GM18507 (cell line): Measurements from ENCODE around the gene USP27X.
A peak's percentile ranks its signal among the peaks of the same experiment; 100 is the strongest.

Experiments used
- DNase-seq: peaks from one replicate; pipeline ENCODE4 v3.0.0; 2011; ENCODE audit warnings: low read depth; ENCODE audit not compliant: insufficient read length; ENCODE audit errors: extremely low spot score
- FAIRE-seq: peaks from 2 replicates; lab custom pipeline; 2011; peaks lifted over from hg19 to GRCh38; lab: Jason Lieb, UNC

The USP27X gene

DNA sequence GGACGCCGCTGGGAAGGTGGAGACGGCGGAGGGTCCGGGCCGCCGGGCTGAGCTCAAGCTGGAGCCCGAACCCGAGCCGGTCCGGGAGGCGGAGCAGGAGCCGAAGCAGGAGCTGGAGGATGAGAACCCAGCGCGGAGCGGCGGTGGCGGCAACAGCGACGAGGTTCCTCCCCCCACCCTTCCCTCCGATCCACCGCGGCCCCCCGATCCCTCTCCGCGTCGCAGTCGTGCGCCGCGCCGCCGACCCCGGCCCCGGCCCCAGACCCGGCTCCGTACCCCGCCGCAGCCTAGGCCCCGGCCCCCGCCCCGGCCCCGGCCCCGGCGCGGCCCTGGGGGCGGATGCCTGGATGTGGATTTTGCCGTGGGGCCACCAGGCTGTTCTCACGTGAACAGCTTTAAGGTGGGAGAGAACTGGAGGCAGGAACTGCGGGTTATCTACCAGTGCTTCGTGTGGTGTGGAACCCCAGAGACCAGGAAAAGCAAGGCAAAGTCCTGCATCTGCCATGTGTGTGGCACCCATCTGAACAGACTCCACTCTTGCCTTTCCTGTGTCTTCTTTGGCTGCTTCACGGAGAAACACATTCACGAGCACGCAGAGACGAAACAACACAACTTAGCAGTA lies 483 bp downstream of the USP27X start:
- no peak for DNase-seq
- FAIRE-seq = no peak

DNA sequence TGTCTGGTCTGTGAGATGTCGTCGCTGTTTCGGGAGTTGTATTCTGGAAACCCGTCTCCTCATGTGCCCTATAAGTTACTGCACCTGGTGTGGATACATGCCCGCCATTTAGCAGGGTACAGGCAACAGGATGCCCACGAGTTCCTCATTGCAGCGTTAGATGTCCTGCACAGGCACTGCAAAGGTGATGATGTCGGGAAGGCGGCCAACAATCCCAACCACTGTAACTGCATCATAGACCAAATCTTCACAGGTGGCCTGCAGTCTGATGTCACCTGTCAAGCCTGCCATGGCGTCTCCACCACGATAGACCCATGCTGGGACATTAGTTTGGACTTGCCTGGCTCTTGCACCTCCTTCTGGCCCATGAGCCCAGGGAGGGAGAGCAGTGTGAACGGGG lies 1.4 kb downstream of the USP27X start:
- FAIRE-seq = no peak
- no peak for DNase-seq

DNA sequence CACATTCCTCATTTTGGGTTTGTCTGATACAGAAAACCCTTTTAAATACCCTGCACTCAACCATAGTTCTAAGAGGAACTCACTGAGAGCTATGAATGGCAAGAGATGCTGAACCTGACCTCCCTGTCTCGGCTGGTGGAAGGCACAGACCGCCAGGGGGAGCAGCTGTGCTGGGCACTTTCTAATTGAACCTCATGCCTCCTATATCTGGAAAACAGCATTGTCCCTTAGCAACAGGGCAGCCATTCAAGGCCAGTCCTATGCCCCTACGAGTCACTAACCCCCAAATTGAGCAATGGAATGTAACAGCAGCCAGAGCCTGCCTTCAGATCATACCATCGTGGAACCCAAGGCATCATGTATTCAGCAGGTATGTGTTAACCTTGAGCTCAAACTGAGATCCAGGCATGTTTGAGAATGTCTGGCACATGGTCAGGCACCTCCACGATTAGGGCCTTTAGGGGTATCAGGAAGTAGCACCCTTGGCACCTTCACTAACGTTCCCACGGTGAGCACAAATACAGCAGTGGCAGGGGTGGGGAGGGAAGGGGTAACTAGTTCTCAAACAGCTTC lies 5.1 kb downstream of the USP27X start:
- peak; percentile 81 for FAIRE-seq
- no peak for DNase-seq

DNA sequence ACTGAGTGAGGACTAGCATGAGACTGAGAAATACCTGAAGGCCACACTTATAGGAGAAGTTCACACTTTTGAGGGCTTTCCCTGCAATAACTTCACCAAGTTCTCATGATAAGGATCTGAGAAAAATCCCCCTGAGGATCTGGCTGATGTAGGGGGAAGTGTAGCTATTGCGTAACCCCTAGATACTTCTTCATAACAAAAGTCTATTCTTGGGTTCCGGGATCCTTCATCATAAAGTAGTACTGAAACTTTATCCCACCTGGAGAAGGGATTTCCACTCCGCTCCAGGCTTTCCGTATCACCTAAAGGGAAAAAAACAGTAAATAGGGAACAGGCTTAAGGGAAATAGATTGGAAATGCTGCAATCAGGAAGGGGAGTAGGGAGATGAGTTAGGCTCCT lies 13.3 kb downstream of the USP27X start:
- DNase-seq (no peak), FAIRE-seq (no peak)

DNA sequence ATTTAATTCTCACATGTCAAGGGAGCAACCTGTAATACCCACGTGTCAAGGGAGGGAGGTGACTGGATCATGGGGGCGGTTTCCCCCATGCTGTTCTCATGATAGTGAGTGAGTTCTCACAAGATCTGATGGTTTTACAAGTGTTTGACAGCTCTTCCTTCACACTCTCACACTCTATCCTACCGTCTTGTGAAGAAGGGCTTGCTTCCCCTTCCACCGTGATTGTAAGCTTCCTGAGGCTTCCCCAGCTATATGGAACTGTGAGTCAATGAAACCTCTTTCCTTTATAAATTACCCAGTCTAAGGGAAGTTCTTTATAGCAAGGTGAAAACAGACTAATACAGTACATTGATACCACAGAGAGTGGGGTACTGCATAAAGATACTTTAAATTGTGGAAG lies 17.7 kb downstream of the USP27X start:
- DNase-seq (no peak), FAIRE-seq (no peak)

DNA sequence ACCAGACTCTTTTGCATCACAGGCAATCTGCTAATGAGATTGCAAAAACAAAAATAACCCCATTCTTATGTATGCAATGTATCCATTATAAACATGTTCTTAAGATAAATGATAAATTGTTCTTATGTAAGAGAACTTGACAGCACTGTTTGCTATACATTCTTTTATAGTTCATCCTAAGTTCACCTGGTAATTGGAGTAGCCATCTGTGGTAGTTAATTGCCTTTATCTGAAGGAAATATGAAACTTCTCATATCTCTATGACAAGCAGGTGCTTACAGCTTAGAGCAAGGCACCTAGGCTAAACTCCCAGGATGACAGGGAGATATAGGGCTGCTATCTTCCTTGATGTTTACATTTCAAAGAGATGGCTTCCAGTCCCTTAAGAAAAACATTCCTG lies 21.8 kb downstream of the USP27X start:
- DNase-seq (no peak), FAIRE-seq (no peak)

DNA sequence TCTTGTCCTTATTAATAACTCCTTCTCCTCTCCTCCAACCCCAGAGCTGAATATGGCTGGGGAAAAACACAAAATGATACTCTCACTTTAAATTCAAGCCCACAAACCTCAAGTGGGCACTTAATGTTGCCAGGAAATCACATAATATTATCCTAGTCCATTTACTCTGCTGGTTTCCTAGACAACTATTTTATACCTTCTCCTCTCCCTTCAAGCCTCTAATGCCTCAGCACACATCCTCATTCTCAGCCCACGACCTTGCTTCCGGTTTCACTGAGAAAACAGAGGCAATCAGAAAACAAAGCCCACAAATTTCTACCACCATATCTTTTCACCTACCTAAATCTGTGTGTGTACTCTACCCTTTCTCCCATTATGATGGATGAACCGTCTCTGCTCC lies 31.1 kb downstream of the USP27X start:
- FAIRE-seq (peak; percentile 47), DNase-seq (no peak)

DNA sequence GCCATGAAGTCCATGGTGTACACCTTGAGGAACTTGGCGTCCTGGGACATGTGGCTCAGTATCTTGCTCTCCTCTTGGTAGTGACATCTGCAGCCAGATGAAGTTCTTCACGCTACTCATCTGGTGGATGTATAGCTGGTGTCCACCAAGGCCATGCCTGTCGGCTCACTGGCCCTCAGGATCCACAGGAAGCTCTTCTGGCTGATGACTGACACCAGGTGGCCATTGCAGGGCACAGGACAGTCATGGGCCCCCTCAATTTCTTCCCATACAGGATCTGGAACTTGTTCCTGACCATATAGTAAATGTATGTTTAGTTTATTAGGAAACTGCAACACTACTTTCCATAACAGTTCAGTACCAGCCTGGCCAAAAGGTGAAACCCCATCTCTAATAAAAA lies 32.8 kb downstream of the USP27X start:
- DNase-seq (no peak), FAIRE-seq (no peak)

DNA sequence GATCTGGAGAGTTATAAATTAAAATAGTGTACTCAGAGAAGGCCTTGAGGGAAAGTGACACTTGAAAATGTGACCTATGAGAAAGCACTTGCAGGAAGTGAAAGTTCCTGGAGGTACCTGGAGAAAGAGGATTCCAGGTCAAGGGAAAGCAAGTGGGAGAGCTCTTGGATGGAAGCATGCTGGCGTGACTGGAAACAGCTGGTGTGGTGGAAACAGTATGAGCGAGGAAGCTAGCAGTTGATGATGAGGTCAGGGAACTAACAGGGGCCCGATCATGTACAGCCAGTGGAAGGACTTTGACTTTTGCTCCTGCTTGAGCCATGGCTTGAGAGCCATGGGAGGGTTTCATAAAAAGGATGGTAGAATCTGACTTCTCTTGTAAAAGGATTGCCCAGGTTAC lies 33.6 kb downstream of the USP27X start:
- DNase-seq (no peak), FAIRE-seq (no peak)

DNA sequence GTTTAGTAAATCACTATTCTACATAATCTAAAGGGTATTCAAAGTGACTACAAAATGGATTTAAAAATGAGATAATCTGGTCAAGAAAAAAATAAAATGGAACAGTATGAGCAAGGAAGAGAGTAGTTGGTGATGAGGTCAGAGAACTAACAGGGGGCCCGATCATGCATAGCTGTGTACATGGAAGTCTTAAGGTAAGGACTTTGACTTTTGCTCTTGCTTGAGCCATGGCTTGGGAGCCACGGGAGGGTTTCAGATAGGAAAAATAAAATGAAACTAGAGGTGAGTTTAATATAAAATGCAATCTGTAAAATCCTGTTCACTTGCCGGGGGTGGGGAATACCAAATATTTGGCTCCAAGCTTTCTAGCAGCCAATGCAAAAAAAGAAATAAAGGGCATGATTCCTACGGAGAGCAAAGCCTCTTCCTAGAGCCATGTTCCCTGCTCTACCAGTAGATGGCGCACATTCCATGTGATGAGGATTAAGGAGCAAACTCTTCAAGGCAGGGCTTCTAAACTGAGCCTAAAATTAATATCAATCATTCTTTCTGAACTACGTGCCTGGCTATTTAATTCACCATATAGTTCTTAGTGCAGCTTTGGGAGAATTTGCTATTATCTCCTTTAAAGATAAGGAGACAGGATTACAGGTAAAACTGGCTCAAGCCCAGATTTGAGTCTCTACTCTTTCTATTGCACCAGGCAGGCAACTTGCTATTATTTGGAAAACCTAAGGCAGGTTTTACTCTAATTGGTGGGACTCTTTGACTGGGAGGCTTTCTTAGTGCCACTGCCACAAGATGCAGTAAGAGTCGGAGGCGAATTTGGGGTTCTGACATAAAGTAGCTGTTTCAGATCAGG lies 36.3 kb downstream of the USP27X start:
- FAIRE-seq (peak; percentile 77), DNase-seq (no peak)

DNA sequence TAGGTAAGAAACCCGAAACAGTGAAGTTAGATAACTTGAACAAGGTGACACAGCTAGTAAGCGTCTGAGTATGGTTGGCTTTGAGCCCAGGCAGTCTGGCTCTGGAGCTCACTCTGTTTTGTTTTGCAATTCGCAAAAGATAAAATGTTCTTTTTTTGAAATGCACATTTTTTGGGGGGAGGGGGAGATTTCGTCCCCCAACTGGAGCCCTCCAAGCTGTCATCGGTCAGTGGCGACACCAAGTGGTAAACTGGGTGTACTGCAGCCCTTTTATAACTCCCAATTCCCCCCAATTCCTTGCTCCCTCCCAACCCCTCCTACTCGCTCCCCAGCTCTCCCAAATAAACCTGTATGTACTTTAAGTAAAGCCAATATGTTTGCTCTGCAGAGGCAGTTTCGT lies 40.3 kb downstream of the USP27X start:
- no peak for FAIRE-seq
- no peak for DNase-seq

DNA sequence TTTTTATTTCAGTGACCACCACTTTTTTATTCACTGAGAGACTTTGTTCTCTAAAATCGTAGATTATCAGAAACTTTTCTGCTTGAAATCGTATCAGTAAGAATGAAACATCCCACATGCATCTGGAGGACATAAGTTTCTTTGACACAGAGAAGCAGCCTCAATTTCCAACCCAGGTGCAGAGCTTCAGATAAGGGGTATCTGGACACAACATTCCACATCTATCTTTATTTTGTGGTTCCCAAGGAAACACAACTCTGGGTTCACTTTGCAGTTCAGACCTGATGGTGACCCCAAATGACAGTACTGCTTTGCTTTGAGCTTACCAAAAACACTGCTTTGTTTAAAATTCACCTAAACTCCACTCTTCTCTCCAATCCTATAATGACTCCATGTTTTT lies 41.8 kb downstream of the USP27X start:
- DNase-seq (no peak), FAIRE-seq (no peak)

DNA sequence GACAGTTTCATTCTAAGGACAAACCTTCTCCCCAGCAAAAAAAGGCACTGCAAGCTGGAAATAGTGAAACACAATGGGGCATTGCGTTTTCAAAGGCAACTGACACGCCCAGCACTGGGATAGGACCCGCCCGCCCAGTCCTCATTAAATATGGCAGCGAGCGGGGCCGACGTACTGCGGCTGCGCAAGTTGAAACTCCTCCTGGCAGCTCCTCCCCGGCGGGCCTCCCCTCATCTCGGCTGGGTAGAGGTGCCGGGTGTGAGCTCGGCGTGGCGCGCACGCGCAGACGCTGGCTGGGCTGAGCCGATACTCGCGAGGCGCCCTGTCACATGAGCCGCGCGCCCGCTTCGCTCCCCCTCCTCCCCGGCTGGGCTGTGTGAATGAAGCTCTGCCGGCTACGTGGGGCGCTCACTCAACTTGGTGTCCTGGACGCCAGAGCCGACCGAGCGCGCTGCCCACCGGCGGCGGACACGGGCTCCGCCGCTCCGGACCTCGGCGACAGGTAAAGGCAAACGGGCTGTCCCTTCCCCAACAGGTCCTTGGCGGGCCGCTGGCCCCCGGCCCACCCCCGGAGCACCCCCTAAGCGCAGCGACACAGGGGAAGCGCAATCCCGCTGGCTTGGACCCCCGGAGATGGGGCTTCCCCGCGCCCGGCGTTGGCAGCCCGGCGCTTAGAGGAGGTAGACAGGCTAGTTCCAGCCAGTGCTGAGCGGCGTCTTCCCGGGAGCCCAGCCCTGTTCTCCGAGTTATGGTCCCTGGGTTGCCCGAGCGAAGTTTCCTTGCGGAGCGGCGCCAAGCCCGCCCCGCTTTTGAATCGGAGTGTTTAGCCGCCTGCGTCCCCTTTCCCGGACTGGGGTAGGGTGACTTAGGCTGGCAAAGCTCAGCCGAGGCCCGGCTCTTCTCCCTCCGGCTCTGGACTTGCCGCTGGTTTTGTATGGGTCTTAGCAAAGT lies 43.3 kb downstream of the USP27X start, which contains the start of gene CLCN5:
TSS of gene CLCN5 (plus strand) at position 306 of the 951 bp plus-strand sequence. CDS start 2,703 bp downstream, outside the sequence.
- DNase-seq (peak; percentile 82), FAIRE-seq (peak; percentile 95)

DNA sequence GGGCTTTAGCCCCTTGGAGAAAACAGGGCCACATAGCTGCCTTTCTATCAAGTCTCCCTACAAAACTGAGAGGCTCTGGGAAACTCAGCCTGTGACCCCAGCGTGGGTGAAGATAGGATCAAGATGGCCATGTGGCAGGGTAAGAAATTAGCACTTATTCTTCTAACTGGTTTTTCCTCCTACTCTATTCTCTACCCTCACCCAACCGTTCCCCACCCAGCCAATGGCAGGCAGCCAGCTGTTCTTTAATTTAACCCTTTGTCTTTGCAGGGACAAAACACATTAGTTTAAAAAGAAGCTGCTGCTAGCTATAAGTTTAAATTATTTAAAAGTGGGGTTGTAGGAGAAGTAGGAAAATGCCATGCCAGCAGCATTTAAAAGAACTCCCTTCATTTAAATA lies 45.9 kb downstream of the USP27X start:
- DNase-seq = no peak
- FAIRE-seq = no peak

DNA sequence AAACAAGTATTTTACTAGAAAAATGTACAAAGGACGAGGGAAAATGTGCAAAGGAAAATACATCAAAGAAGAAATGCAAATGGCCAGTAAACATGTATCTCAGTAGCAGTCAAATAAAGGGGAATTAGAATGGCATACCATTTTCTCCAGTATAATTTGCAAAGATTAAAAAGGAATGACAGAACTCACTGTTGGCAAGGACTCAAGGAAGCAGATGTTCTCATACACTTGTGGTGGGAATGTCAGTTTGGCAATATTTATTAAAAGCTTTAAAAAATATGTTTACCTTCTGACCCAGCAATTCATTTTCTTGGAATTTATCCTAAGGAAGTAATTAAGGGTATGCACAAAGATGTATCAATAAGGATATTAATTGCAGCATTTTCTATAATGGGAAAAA lies 50.8 kb downstream of the USP27X start:
- no peak for DNase-seq

More for the DNA sequence above, 50.8 kb downstream of the USP27X start:
- FAIRE-seq = no peak
